ENCODE measurements around the gene ERP44.

- no peak for TF ChIP-seq CTCF (IDR thresholded peaks at IDR 0.05 in 2 of 3, conservative IDR thresholded peaks at IDR 0.05 in 1 of 3; ENCODE audit: borderline replicate concordance in 1 of 3, insufficient read depth in 1 of 3, low read depth in 2 of 3, low read length in 2 of 3)
- TF ChIP-seq POLR2A (IDR thresholded peaks at IDR 0.05; ENCODE audit: borderline replicate concordance, extremely low read depth, insufficient read depth, insufficient read length) = no peak
- no peak for TF ChIP-seq SRF (IDR thresholded peaks at IDR 0.05; ENCODE audit: low read depth)
- TF ChIP-seq EZH2phosphoT487 (IDR thresholded peaks at IDR 0.05; ENCODE audit: borderline replicate concordance) = no peak
- no peak for TF ChIP-seq TCF7L2 (IDR thresholded peaks at IDR 0.05; ENCODE audit: borderline replicate concordance, extremely low read depth, insufficient read depth, insufficient read length)
- no peak for TF ChIP-seq SP1 (IDR thresholded peaks at IDR 0.05; ENCODE audit: low read depth)
- TF ChIP-seq EZH2 (IDR thresholded peaks at IDR 0.05) = no peak
- no peak for TF ChIP-seq ZFX (IDR thresholded peaks at IDR 0.05)
- TF ChIP-seq POLR2AphosphoS5 (IDR thresholded peaks at IDR 0.05; ENCODE audit: low read depth, low read length) = no peak
- no peak for TF ChIP-seq CEBPB (IDR thresholded peaks at IDR 0.05; ENCODE audit: low read depth)
- no peak for TF ChIP-seq YY1 (IDR thresholded peaks at IDR 0.05; ENCODE audit: extremely low read depth, insufficient replicate concordance, low read depth, low read length)
- no peak for TF ChIP-seq JUND (IDR thresholded peaks at IDR 0.05)
- TF ChIP-seq ATF3 (IDR thresholded peaks at IDR 0.05) = no peak
- no peak for TF ChIP-seq MAX (IDR thresholded peaks at IDR 0.05)
Measured at GRCh38 chr9:100070104-100071041, 28.4 kb downstream of the ERP44 start.

Measured in HCT116 (cell line).